Lower leg skin (tissue), 4 donors: ENCODE results near the gene PHKG2. TPM values are rescaled to one million over a fixed set of nuclear protein-coding genes. Genes with fewer than 3 reads are reported as not detected.

Experiments
- DNase-seq, 2 donors: peaks; one replicate each; pipeline ENCODE4 v3.0.0-alpha.2; 2019; ENCODE audit warnings: low spot score in 2 of 2
- H3K4me3 ChIP-seq: fragments of 200-600 bp; sonication (generic); 2 replicates; pipeline ENCODE4 v1.5.1; 2017; ENCODE audit warnings: mild to moderate bottlenecking, low read depth; ENCODE audit not compliant: poor library complexity, severe bottlenecking
- CTCF ChIP-seq, 3 donors: fragments of 450-650 bp; IDR thresholded peaks; one replicate each; pipeline ENCODE4 v1.5.1; 2016; ENCODE audit warnings: antibody characterized with exemption in 3 of 3, mild to moderate bottlenecking in 3 of 3, moderate library complexity in 2 of 3
- POLR2A ChIP-seq, 2 donors: fragments of 450-650 bp; IDR thresholded peaks; one replicate each; pipeline ENCODE4 v1.6.1; 2016 to 2017; ENCODE audit warnings: antibody characterized with exemption in 2 of 2, mild to moderate bottlenecking in 1 of 2, moderate library complexity in 1 of 2
- WGBS, 2 donors: methylation state at CpG; one replicate each; pipeline ENCODE4 v1.1.5; 2018; 5-methylcytosine and 5-hydroxymethylcytosine counted together
- intact Hi-C: fragments of 100-400 bp; cut with DNase I; formaldehyde crosslinking; loops from one replicate; pipeline ENCODE4 v1.15.0; 2023; ENCODE audit warnings: low total_unique reads
- total RNA-seq, 4 donors: library from RNA; depleted of rRNA; stranded (reverse); fragments of >200 nt; gene quantifications; one replicate each; pipeline ENCODE4 v1.1.0, GENCODE V29; 2016

Gene PHKG2
- total RNA-seq, 4 donors from 2014 or later = 20.6 to 39.5 (median 31.5) TPM

- intact Hi-C loops = loop anchor here (10.0 kb wide), 1 partner anchor 47 kb away; no protein-coding TSS in a partner anchor
- TF ChIP-seq POLR2A (IDR thresholded peaks at IDR 0.05) (no peak), CTCF (IDR thresholded peaks at IDR 0.05) (no peak)
- DNase-seq = no peak
- H3K4me3 ChIP-seq = no peak overlapping the region
- 79 to 83% methylated on average over 14 of the region's 14 CpGs for WGBS, 2 donors
Observed at GRCh38 chr16:30771726-30772125, 23.5 kb downstream of the PHKG2 start.

- DNase-seq = no peak
- 87% methylated on average over 14 of the region's 14 CpGs for WGBS, 2 donors
- TF ChIP-seq POLR2A (IDR thresholded peaks at IDR 0.05) (no peak), CTCF (IDR thresholded peaks at IDR 0.05) (no peak)
- no peak overlapping the region for H3K4me3 ChIP-seq
- intact Hi-C loops = loop anchor here (10.0 kb wide), 1 partner anchor 49 kb away; no protein-coding TSS in a partner anchor
Observed at GRCh38 chr16:30773826-30774225, 25.6 kb downstream of the PHKG2 start.

- 45 to 58% methylated on average over 8 of the region's 8 CpGs for WGBS, 2 donors
- DNase-seq = no peak
- TF ChIP-seq CTCF (IDR thresholded peaks at IDR 0.05) (no peak), POLR2A (IDR thresholded peaks at IDR 0.05) (no peak)
- intact Hi-C loops = loop anchor here (10.0 kb wide), 1 partner anchor 50 kb away; no protein-coding TSS in a partner anchor
- peak overlapping the region; percentile 62 for H3K4me3 ChIP-seq
Observed at GRCh38 chr16:30774367-30775130, 26.3 kb downstream of the PHKG2 start.

GRCh38 chr16:30775131-30775391 lies 26.8 kb downstream of the PHKG2 start:
- 15 to 32% methylated on average over 6 to 15 of the region's 15 CpGs for WGBS, 2 donors
- intact Hi-C loops = loop anchor here (10.0 kb wide), 1 partner anchor 50 kb away; no protein-coding TSS in a partner anchor
- DNase-seq = no peak
- no peak for TF ChIP-seq CTCF (IDR thresholded peaks at IDR 0.05)
- TF ChIP-seq POLR2A (IDR thresholded peaks at IDR 0.05) = no peak
- H3K4me3 ChIP-seq = peak overlapping the region; percentile 62

- TF ChIP-seq CTCF (IDR thresholded peaks at IDR 0.05) (no peak), POLR2A (IDR thresholded peaks at IDR 0.05) (no peak)
- DNase-seq = peak; percentile 77 to 94
- peak overlapping the region; percentile 62 for H3K4me3 ChIP-seq
- 0% methylated on average over 35 to 69 of the region's 81 CpGs for WGBS, 2 donors
- intact Hi-C loops = loop anchor here (10.0 kb wide), 1 partner anchor 51 kb away; no protein-coding TSS in a partner anchor
Observed at GRCh38 chr16:30775392-30776188, 27.4 kb downstream of the PHKG2 start.
